AG08396 (cell line): Measurements from ENCODE around the gene FER1L5.
A peak's percentile ranks its signal among the peaks of the same experiment; 100 is the strongest.

Experiments used
- DNase-seq: peaks from one replicate; pipeline ENCODE4 v3.0.0; 2012; ENCODE audit warnings: low spot score, mixed read lengths

FER1L5 gene

DNA sequence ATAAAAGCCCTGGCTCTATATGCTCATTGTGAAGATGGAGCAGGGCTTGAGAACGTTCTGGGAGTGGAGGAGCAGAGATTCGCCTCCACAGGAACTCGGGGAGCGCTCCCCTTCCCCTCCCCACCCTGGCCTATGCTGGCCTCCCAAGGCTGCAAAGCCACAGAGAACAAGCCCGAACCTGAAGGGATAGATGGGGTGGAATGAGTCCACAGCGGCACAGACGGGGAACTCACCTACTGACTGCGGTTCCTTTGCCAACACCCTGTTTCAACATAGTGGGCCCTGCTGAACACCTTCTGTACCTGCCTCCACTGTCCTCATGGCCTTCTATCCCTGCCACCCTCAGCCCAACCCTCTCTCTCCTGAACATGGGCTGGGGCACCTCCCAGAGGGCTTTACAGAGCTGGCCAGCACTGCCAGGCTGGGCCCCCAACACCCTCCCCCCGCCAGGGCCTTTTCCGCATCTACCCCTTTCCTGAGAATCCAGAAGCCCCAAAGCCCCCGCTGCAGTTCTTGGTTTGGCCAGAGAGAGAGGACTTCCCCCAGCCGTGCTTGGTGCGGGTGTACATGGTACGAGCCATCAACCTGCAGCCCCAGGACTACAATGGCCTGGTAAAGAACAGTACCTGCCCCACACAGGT is 55.8 kb downstream of the FER1L5 start:
- no peak for DNase-seq

DNA sequence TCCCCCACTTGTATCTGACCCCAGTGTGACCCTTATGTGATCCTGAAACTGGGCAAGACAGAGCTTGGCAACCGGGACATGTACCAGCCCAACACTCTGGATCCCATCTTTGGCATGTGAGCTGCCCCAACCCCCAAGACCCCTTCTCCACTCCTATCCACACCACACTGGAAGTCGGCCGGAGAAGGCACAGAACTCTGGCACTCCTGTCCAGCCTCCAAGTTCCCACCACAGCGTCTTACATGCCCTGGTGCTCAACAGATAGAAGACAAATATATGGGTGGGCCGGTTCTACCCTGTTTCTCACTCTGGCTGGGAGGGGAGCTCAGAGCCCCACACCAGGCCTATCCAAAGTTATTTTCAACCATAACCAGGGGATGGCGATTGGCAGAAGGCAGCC is 56.5 kb downstream of the FER1L5 start:
- DNase-seq, result no peak

GRCh38 chr2:96699621-96700020 is 57.1 kb downstream of the FER1L5 start:
- no peak for DNase-seq

DNA sequence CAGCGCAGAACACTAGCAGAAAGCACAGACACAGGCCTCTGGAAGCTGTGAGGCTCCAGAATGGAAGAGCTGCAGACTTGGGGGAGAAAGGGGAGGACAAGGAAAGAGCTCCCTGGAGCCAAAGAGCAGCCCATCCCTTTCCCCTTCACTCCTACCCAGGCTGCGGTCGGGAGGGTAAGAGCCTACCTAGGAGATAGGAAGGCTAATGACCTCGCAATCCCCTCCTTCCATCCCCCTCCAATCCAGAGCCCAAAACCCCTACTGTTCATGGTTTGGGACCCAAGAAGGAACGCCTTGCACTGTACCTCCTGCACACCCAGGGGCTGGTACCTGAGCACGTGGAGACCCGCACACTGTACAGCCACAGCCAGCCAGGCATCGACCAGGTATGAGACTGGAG is 57.5 kb downstream of the FER1L5 start:
- DNase-seq, result no peak

GRCh38 chr2:96701636-96702035 is 59.1 kb downstream of the FER1L5 start:
- DNase-seq, result no peak

DNA sequence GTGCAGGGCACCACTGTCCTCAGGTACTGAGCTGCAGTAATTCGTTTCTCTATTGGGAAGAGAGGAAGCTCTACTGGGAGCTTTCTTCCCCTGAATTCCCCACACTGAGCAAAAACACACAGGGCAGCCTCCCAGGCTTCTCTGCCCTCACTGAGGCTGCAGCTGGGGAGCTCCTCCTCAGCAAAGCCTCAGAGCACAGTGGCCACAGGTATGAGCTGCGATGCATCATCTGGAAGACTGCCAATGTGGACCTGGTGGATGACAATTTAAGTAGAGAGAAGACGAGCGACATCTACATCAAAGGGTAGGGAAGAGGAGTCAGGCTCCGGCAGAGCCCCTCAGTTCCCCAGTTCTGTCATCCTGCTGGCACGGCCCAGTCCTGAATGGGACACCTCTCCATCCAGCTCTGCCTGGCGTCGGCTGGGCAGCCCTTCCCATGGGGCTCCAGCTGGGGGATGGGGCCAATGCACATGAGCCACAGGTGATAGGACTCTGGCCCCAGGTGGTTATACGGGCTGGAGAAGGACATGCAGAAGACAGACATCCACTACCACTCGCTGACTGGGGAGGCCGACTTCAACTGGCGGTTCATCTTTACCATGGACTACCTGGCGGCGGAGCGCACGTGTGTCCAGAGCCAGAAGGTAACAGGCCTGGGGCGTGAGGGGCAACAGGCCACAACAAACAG is 59.7 kb downstream of the FER1L5 start:
- DNase-seq, result no peak

DNA sequence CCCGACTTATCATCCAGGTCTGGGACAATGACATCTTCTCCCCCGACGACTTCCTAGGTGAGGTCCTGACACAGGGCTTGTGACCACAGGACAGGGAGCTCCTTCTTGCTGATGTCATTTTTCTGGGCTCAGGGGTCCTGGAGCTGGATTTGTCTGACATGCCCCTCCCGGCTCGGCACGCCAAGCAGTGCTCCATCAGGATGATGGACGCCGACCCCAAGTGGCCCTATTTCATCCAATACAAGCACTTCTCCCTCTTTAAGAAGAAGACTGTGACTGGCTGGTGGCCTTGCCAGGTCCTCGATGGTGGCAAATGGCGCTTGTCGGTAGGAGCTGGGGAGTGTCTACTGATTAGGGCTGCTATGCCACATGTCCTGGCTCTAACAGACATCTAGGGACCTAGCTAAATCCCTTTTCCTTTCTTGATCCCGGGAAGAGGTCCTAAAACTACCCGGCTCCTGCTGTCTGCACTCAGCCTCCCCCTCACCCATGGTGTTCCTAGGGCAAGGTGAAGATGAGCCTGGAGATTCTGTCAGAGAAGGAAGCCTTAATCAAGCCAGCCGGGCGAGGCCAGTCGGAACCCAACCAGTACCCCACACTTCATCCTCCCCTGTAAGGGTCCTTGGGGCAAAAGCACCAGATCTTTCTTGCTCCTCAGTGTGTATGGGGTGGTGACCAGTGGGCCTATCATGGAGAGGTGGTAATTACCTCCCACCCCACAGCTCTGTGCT is 60.6 kb downstream of the FER1L5 start:
- DNase-seq, result no peak

DNA sequence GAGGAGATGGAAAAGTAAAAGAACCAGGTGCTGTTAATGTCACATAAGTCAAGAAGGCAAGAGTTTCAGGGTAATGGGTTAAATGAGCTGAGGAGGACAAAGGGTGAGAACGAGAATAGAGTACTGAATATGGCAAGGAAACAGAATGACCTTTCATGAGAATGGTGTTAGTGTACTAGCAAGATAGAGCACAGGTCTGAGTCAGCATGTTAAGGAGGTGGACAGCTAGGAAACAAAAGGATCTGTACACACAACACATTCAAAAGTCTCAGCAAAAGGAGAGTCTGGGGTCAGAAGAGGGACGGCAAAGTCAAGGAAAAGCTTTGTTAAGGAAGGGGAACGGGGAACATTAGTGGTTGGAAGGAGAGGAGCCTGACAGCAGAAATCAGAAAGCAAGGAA is 68.4 kb downstream of the FER1L5 start:
- DNase-seq, result no peak

- DNase-seq, result no peak
These were observed 73.1 kb downstream of the FER1L5 start for GRCh38 chr2:96715658-96716057.

GRCh38 chr2:96716388-96716787 is 73.8 kb downstream of the FER1L5 start:
- no peak for DNase-seq

DNA sequence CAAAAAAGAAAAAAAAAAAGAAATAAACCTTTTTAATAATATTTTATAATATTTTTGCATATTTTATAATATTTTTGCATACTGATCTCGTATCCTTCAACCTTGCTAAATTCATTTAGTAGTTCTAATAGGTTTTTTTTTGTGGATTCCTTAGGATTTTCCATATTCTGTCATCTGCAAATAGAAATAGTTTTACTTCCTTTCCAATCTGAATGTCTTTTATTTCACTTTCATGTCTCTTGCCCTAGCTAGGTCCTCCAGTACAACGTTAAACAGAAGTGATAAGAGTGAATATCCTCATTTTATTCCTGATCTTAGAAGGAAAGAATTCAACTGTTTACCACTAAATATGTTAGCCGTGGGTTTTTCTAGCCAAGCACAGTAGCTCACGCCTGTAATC is 83.6 kb downstream of the FER1L5 start:
- DNase-seq, result no peak

- DNase-seq, result no peak
These were observed 84.9 kb downstream of the FER1L5 start for GRCh38 chr2:96727431-96727830.

DNA sequence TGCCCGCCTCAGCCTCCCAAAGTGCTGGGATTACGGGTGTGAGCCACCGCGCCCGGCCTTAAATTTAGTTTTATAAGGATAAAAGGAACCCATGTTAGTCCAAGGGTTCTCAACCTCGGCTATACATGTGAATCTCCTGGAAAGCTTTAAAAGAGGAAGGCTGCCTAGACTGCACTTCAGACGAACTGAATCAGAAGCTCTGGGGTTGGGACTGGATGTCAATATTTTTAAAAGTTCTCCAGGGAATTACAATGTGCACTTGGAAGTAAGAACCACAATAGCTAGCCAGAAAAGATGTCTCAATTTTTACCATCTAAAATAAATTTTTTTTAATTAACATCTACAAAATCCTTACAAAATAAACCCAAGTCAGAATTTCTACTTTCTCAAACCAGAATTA is 87.2 kb downstream of the FER1L5 start:
- DNase-seq, result no peak

- DNase-seq, result no peak
These were observed 87.6 kb downstream of the FER1L5 start for GRCh38 chr2:96730212-96730611.

DNA sequence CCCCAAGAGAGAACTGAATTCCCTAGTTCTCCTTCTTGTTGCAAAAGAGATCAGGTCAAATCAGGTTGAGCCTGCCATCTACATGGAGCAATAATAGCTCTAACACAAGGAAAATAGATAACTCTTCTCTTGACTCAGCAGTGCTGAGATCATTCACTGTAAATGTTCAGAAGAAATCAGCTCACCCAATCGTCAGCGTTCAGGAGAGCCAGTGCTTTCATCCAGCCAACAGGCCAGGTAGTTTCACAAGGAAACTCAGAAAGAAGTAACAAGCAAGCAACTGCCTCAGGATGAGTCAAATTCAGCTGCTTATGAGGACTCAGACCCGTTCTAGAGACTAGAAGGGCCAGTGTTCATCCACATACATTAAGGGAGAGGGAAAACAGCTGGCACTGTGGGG is 91.4 kb downstream of the FER1L5 start:
- DNase-seq, result no peak

- DNase-seq, result no peak
These were observed 92.5 kb downstream of the FER1L5 start for GRCh38 chr2:96734880-96735583.

GRCh38 chr2:96737251-96737650 is 94.7 kb downstream of the FER1L5 start:
- DNase-seq, result no peak

DNA sequence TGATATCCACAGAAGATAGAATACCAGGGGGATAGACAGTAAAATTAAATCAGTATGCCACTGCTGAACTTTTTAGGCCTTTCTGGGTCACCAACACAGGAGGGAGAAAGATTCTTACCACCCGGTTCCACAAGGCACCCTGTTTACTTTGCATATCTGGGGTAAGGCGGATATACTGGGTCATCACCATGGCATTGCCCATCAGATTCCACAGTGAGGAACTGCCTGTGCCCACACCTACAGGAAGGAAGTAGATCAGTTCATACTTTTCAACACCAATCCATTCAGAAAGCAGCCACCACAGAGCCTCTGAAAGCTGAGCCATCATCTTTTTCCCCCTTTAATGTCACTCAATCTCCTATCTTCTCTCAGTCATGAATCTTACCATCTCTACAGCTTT is 95.3 kb downstream of the FER1L5 start:
- DNase-seq, result no peak

- DNase-seq, result no peak
These were observed 96.6 kb downstream of the FER1L5 start for GRCh38 chr2:96739076-96739632.

DNA sequence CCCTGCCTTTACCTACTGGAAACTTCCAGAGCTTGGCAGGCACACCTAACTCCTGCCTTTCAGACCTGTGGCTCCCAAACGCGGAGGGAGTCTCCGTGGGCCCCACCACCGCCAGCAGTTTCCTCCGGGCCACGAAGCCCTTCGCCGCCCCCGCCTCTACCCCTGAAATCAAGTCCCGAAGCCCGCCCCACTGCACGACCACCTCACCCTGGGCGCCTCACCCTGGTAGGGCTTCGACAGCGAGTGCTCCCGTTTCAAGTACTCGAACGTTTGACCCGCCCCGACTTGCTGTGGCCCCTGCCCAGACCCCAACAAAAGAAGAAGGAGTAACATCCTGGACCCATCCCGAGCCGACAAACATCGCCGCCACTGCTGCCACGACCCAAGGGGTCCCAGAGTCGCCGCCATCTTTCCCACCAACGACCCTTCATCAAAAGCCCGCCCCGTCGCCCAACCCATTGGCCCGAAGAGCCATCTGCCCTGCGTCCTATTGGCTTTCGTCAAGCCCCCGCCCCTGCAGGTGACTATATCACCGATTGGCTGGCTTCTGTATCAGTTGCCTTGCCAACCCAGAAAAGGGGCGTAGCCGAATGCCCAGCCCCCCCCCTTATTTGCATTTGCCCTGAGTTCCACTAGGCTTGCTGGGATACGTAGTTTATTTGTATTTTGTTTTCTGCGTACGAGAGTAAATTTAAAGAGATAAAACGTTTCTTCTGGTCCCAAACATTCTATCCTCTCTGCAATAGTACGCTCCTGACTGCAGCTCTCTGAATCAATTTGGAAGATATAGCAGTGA is 97.3 kb downstream of the FER1L5 start, which contains the start of gene LMAN2L:
TSS of gene LMAN2L (minus strand) at position 432 of the 796 bp plus-strand sequence. CDS start at position 408, 24 bp downstream.
- peak; percentile 96 for DNase-seq

- no peak for DNase-seq
These were observed 104.6 kb downstream of the FER1L5 start for GRCh38 chr2:96747061-96747617.
